ENCODE data around the gene OSER1. TPM values are rescaled to one million over a fixed set of nuclear protein-coding genes. Genes with fewer than 3 reads are reported as not detected.
A peak's percentile ranks its signal among the peaks of the same experiment; 100 is the strongest.

The OSER1 gene
- total RNA-seq, 1 experiment from 2014 or later: 35.7 TPM

GRCh38 chr20:44187772-44188709, 22.5 kb downstream of the OSER1 start:
- Histone ChIP-seq H3K14ac (ENCODE audit: insufficient read depth, low read length) (no peak overlapping the region; the same call in 1 of the 2 replicates), H4K5ac (ENCODE audit: insufficient read length, low read depth, low read length) (no peak overlapping the region), H3K56ac (ENCODE audit: insufficient read length, low read depth, low read length) (no peak overlapping the region), H3K9ac (ENCODE audit: extremely low read depth, insufficient read length, low read length) (peak overlapping the region; percentile 3), H4K20me1 (ENCODE audit: control insufficient read depth, insufficient read depth, insufficient read length) (no peaks in the 10 kb centered on the region), H4K8ac (replicated peaks; ENCODE audit: insufficient read length, low read depth, low read length) (no peak overlapping the region), H3K4me2 (ENCODE audit: insufficient read depth, insufficient read length, low read length) (peak overlapping the region; percentile 35), H3K27ac (ENCODE audit: insufficient read length, low read depth, low read length) (no peak overlapping the region), H3K4ac (ENCODE audit: low read depth, low read length) (no peak overlapping the region), H3K23me2 (ENCODE audit: insufficient read length, low read depth, low read length, poor library complexity, severe bottlenecking) (peaks cover 8% of the 10 kb centered on the region), H3K27me3 (ENCODE audit: insufficient read depth, low read length) (no peaks in the 10 kb centered on the region), H2AK5ac (ENCODE audit: insufficient read length, low read length) (no peak overlapping the region), H3T11ph (ENCODE audit: low read length) (no peak overlapping the region), H2BK12ac (ENCODE audit: insufficient read length, low read depth, low read length) (no peak overlapping the region), H3K4me1 (ENCODE audit: insufficient read depth, low read length) (no peaks in the 10 kb centered on the region), H4K91ac (ENCODE audit: insufficient read length, low read depth, low read length) (no peak overlapping the region), H2BK20ac (ENCODE audit: low read depth, low read length, poor library complexity, severe bottlenecking) (no peak overlapping the region), H3K79me1 (ENCODE audit: insufficient read depth, low read depth, low read length, poor library complexity, severe bottlenecking) (no peaks in the 10 kb centered on the region), H3K18ac (ENCODE audit: insufficient read length, low read depth, low read length) (peak overlapping the region; percentile 45), H3K9me3 (ENCODE audit: control insufficient read depth, low read depth, low read length) (no peaks in the 10 kb centered on the region), H2BK120ac (ENCODE audit: low read depth, low read length, poor library complexity, severe bottlenecking) (no peak overlapping the region), H3K23ac (ENCODE audit: insufficient read length, low read depth, low read length) (no peak overlapping the region), H3K79me2 (ENCODE audit: insufficient read depth, low read length) (no peaks in the 10 kb centered on the region), H2BK5ac (ENCODE audit: insufficient read length, low read length) (no peak overlapping the region), H2AFZ (ENCODE audit: low read length) (no peak overlapping the region), H2BK15ac (ENCODE audit: low read depth, low read length) (no peak overlapping the region)
- no peak for TF ChIP-seq CTCF (conservative IDR thresholded peaks at IDR 0.05)
- Mint-ChIP-seq H3K27me3 (ENCODE audit: low read depth) (peaks cover 16% of the 10 kb centered on the region), H3K27ac (no peak overlapping the region), H3K36me3 (ENCODE audit: insufficient read depth in 1 of 3, low read depth in 3 of 3) (no peaks in the 10 kb centered on the region), H3K4me1 (peaks cover 8 to 15% of the 10 kb centered on the region in 2 experiments), H3K9me3 (no peaks in the 10 kb centered on the region), H3K4me3 (peak overlapping the region; percentile 61 to 73; a peak in 4 of 5 replicates)
- DNase-seq: no peak
- no CpG with 5 or more reads among the region's 8 CpGs for WGBS (ENCODE audit: extremely low coverage, insufficient read length, low lambda C conversion rate)
